HCT116 (cell line): ENCODE data around the gene TBC1D26. TPM values are rescaled to one million over a fixed set of nuclear protein-coding genes. Genes with fewer than 3 reads are reported as not detected.
"Not testable (repeated sequence)": the region's sequence is repeated elsewhere in the genome, so short reads cannot be mapped to it uniquely, and the experiment has no call there.

Experiments
- ATAC-seq: fragments of 200-7000 bp; cut with Tn5 transposase; 2 replicates; pipeline ENCODE4 v1.9.1; 2020; ENCODE audit warnings: mild to moderate bottlenecking, moderate library complexity
- BruUV-seq: library from RNA; stranded (reverse); fragments of 400-500 nt; replicated peaks from 2 replicates; lab custom pipeline; 2021; lab: Mats Ljungman, UMichigan
- CTCF ChIA-PET: fragments of 300-600 bp; sonication (Branson Sonifier 250); formaldehyde crosslinking; loops from one replicate; lab custom pipeline; 2021; ENCODE audit warnings: antibody characterized with exemption; lab: Charles Lee
- POLR2A ChIA-PET: fragments of 300-600, 350-600 bp; sonication (Branson Sonifier 250); formaldehyde crosslinking; loops from one replicate; lab custom pipeline; 2021; ENCODE audit warnings: antibody characterized with exemption; lab: Charles Lee
- RAD21 ChIA-PET, 2 experiments: fragments of 300-600 bp; sonication (Branson Sonifier 250); formaldehyde crosslinking; loops; one replicate each; lab custom pipeline; 2023; ENCODE audit warnings: low total read pairs in 2 of 2; ENCODE audit not compliant: uncharacterized antibody in 2 of 2, unreplicated experiment in 2 of 2, low non-redundant PET in 1 of 2; lab: Charles Lee
- DNase-seq: peaks from one replicate; pipeline ENCODE4 v3.0.0-alpha.2; 2010; ENCODE audit warnings: low read depth, low spot score
- H2AFZ ChIP-seq: fragments of 200-600 bp; shearing (Covaris generic), sonication (generic); 2 replicates; pipeline ENCODE4 v1.6.1; 2017; ENCODE audit warnings: low read depth, mixed run types, mixed read lengths, antibody characterized with exemption, low read length; ENCODE audit not compliant: poor library complexity, severe bottlenecking
- H3K27ac ChIP-seq: 2 replicates; pipeline ENCODE4 v1.5.1; 2012; ENCODE audit warnings: low read depth, low read length
- H3K27me3 ChIP-seq: fragments of 200-600 bp; sonication (generic); 2 replicates; pipeline ENCODE4 v1.6.1; 2016; ENCODE audit warnings: mixed run types, low read length, mixed read lengths; ENCODE audit not compliant: insufficient read depth
- H3K36me3 ChIP-seq, 2 experiments: fragments of 200-500 bp in 1 of 2; fragments of 200-600 bp in 1 of 2; sonication (Bioruptor generic) in 1 of 2; sonication (generic) in 1 of 2; 2 replicates each; pipeline versions ENCODE4 v1.5.1 to v1.6.1; 2014 to 2016; ENCODE audit warnings: low read length in 2 of 2, inconsistent platforms in 1 of 2, mixed read lengths in 1 of 2, mixed run types in 1 of 2; ENCODE audit not compliant: insufficient read depth in 2 of 2, control insufficient read depth in 1 of 2
- H3K4me1 ChIP-seq, 2 experiments: fragments of 200-600 bp in 1 of 2; sonication (generic) in 1 of 2; 2 replicates each; pipeline versions ENCODE4 v1.5.1 to v1.6.1; 2012 to 2017; ENCODE audit warnings: low read length in 2 of 2, inconsistent platforms in 1 of 2, mild to moderate bottlenecking in 1 of 2, mixed read lengths in 1 of 2, mixed run types in 1 of 2, moderate library complexity in 1 of 2; ENCODE audit not compliant: insufficient read depth in 2 of 2, control insufficient read depth in 1 of 2
- H3K4me2 ChIP-seq: fragments of 200-600 bp; sonication (generic); 2 replicates; pipeline ENCODE4 v1.6.1; 2017; ENCODE audit warnings: mixed run types, low read length, mixed read lengths
- H3K4me3 ChIP-seq, 2 experiments: fragments of 200-600 bp in 1 of 2; sonication (generic) in 1 of 2; replicated peaks in 1 of 2; 2 replicates each; pipeline ENCODE4 v1.5.1; 2011 to 2016; ENCODE audit warnings: low read length in 2 of 2, control low read depth in 1 of 2, low read depth in 1 of 2, mild to moderate bottlenecking in 1 of 2, mixed read lengths in 1 of 2, mixed run types in 1 of 2
- H3K79me2 ChIP-seq: fragments of 200-600 bp; sonication (generic); 2 replicates; pipeline ENCODE4 v1.6.1; 2017; ENCODE audit warnings: mild to moderate bottlenecking, mixed run types, low read length, moderate library complexity, mixed read lengths; ENCODE audit not compliant: insufficient read depth
- H3K9ac ChIP-seq: fragments of 200-600 bp; sonication (generic); 2 replicates; pipeline ENCODE4 v1.6.1; 2016; ENCODE audit warnings: low read length, mixed read lengths
- H3K9me2 ChIP-seq: fragments of 200-600 bp; sonication (generic), shearing (Covaris generic); 2 replicates; pipeline ENCODE4 v1.6.1; 2017; ENCODE audit warnings: mixed run types, mild to moderate bottlenecking, moderate library complexity; ENCODE audit not compliant: insufficient read depth
- H3K9me3 ChIP-seq, 2 experiments: fragments of 200-500 bp in 1 of 2; fragments of 200-600 bp in 1 of 2; sonication (Bioruptor generic) in 1 of 2; sonication (generic) in 1 of 2; 2 replicates each; pipeline ENCODE4 v1.6.1; 2014 to 2017; ENCODE audit warnings: low read length in 2 of 2, mixed read lengths in 2 of 2, inconsistent platforms in 1 of 2, low read depth in 1 of 2, mild to moderate bottlenecking in 1 of 2, mixed run types in 1 of 2, moderate library complexity in 1 of 2; ENCODE audit not compliant: control insufficient read depth in 1 of 2, insufficient read depth in 1 of 2
- H4K20me1 ChIP-seq: fragments of 200-600 bp; sonication (generic), shearing (Covaris generic); 2 replicates; pipeline ENCODE4 v1.6.1; 2017; ENCODE audit warnings: mixed run types, mild to moderate bottlenecking, moderate library complexity; ENCODE audit not compliant: insufficient read depth
- CBX3 ChIP-seq: IDR thresholded peaks from 2 replicates; pipeline ENCODE4 v1.6.1; 2012; ENCODE audit warnings: low read depth
- MAX ChIP-seq: IDR thresholded peaks from 2 replicates; pipeline ENCODE4 v1.6.1; 2012
- POLR2A ChIP-seq: IDR thresholded peaks from 2 replicates; pipeline ENCODE4 v1.7.0; 2011; ENCODE audit warnings: borderline replicate concordance; ENCODE audit not compliant: insufficient read depth, insufficient read length; ENCODE audit errors: extremely low read depth
- POLR2AphosphoS5 ChIP-seq: IDR thresholded peaks from 2 replicates; pipeline ENCODE4 v1.6.1; 2011; ENCODE audit warnings: mild to moderate bottlenecking, low read depth, low read length, moderate library complexity
- RAD21 ChIP-seq: IDR thresholded peaks from 2 replicates; pipeline ENCODE4 v1.6.1; 2012; ENCODE audit warnings: low read depth, mild to moderate bottlenecking
- TCF7L2 ChIP-seq: IDR thresholded peaks from 2 replicates; pipeline ENCODE4 v1.7.0; 2011; ENCODE audit warnings: borderline replicate concordance, inconsistent platforms; ENCODE audit not compliant: insufficient read depth, insufficient read length; ENCODE audit errors: extremely low read depth
- intact Hi-C: fragments of 100-400 bp; cut with micrococcal nuclease; formaldehyde crosslinking; loops from 2 replicates; pipeline ENCODE4 v1.10.0; 2022
- total RNA-seq: library from RNA; stranded (reverse); gene quantifications from one replicate; pipeline ENCODE4 v1.2.1, GENCODE V29; 2021; ENCODE audit not compliant: unreplicated experiment
- TF ChIP-seq, protein P1 (sequence below): IDR thresholded peaks from 2 replicates; pipeline ENCODE4 v1.6.1; 2011; ENCODE audit warnings: mild to moderate bottlenecking, low read length, moderate library complexity; ENCODE audit not compliant: insufficient replicate concordance; ENCODE audit errors: extremely low read depth

The TBC1D26 gene
- total RNA-seq, 1 experiment from 2014 or later = 1.1 TPM

DNA sequence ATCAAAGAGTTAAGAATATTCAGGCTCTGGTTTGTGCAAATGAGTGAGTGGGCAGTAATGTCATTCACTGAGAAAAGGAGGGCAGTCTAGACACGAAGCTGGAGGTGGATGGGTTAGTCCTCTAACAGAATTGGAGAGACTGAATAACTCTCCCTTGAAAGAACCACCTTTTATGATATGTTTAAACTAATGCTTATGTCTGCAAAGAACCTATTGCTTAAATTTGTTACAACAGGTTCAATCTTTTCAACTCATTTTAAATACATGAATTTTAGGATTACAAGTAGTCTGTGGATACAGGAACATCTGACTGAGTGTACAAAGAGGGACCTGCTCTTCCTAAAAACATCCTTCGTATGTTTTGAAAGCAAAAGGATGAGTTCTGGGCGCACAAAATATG is 33.1 kb upstream of the TBC1D26 start:
- H3K4me1 ChIP-seq, H3K27ac ChIP-seq, H3K27me3 ChIP-seq, H3K79me2 ChIP-seq, intact Hi-C loops, RAD21 ChIA-PET, H4K20me1 ChIP-seq, H3K9me2 ChIP-seq, DNase-seq, CTCF ChIA-PET, ATAC-seq, POLR2A ChIA-PET, H3K9me3 ChIP-seq, H3K36me3 ChIP-seq: not testable (repeated sequence)
- Histone ChIP-seq H3K4me2 (peak overlapping the region; percentile 73), H3K4me3 (peak overlapping the region; percentile 49 to 66), H3K9ac (peak overlapping the region; percentile 61), H2AFZ (peak overlapping the region; percentile 81)
- TF ChIP-seq RAD21 = 0 out of 2 replicates have a peak, but pooled peaks have one; percentile 7
- TSS peak; percentile 89 for BruUV-seq

DNA sequence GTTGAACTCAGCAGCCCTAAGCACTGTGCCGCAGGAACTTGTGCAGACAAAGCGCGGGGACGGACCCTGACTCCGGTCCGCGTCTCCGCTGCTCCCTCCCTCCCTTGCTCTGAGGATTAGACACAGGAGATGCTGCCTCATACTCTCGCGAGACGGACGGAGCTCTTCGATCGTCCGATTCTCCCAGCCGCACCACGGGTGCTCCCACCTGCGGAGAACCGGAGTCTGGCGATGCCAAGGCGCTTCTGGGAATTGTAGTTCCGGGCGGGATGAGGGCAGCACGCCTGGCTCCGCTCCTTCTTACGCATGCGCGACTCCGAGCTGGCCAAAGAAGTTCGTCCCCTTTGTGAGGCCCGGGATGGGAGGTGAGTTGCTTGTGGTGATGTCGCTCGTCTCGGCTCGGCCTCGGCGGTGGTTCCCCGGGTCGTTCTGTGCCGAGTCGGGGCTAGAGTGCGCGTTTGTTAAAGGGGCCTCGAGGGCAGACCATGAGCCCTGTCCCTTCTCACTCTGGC is 32.6 kb upstream of the TBC1D26 start, which contains the start of gene ZNF286A:
Gene ZNF286A, plus strand, starts transcription at position 340 of the 512 bp plus-strand sequence. CDS start 578 bp downstream, outside the sequence.
- BruUV-seq, H3K27ac ChIP-seq, CTCF ChIA-PET, H3K36me3 ChIP-seq, H3K9me3 ChIP-seq, H4K20me1 ChIP-seq, H3K9me2 ChIP-seq, POLR2A ChIA-PET, RAD21 ChIA-PET, H3K27me3 ChIP-seq, intact Hi-C loops, H3K4me1 ChIP-seq, H3K79me2 ChIP-seq: not testable (repeated sequence)
- peak within 1 kb of the TSS; percentile 81 for H2AFZ ChIP-seq
- TF ChIP-seq CBX3 (peak; percentile 52; the same call in 1 of the 2 replicates), TCF7L2 (peak; percentile 59), POLR2AphosphoS5 (peak; percentile 75), MAX (peak; percentile 77), POLR2A (peak; percentile 75)
- TF ChIP-seq, protein P1, sequence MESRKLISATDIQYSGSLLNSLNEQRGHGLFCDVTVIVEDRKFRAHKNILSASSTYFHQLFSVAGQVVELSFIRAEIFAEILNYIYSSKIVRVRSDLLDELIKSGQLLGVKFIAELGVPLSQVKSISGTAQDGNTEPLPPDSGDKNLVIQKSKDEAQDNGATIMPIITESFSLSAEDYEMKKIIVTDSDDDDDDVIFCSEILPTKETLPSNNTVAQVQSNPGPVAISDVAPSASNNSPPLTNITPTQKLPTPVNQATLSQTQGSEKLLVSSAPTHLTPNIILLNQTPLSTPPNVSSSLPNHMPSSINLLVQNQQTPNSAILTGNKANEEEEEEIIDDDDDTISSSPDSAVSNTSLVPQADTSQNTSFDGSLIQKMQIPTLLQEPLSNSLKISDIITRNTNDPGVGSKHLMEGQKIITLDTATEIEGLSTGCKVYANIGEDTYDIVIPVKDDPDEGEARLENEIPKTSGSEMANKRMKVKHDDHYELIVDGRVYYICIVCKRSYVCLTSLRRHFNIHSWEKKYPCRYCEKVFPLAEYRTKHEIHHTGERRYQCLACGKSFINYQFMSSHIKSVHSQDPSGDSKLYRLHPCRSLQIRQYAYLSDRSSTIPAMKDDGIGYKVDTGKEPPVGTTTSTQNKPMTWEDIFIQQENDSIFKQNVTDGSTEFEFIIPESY = peak; percentile 94
- peak; percentile 99 for DNase-seq
- peak within 1 kb of the TSS; percentile 73 for H3K4me2 ChIP-seq
- peak; percentile 99 for ATAC-seq
- H3K4me3 ChIP-seq = peak within 1 kb of the TSS; percentile 49 to 66
- H3K9ac ChIP-seq = peak within 1 kb of the TSS; percentile 66

DNA sequence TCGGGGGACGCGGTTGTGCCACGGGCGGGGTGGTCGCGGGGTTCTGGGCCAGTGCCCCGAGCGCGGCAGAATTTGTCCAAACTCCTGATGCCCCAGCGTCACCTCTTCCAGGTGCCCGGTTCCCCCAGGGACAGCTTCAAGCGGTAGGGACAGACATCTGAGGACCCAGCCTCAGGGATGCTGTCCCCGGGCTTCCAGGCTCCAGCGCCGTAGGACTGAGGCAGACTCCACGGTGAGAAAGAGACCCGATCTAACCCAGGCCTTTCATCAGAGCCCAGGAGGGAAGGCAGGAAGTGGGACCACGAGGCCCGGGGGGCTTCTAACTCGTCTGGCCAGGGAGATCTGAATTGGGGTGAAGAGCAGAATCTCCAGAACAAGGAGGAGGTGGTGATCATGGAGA is 32.1 kb upstream of the TBC1D26 start:
- ATAC-seq = peak; percentile 16
- H3K4me1 ChIP-seq, H3K79me2 ChIP-seq, H3K9me2 ChIP-seq, POLR2A ChIA-PET, H2AFZ ChIP-seq, H4K20me1 ChIP-seq, DNase-seq, H3K9me3 ChIP-seq, intact Hi-C loops, H3K36me3 ChIP-seq, H3K27ac ChIP-seq, CTCF ChIA-PET, RAD21 ChIA-PET, H3K27me3 ChIP-seq: not testable (repeated sequence)
- H3K9ac ChIP-seq = peak overlapping the region; percentile 66
- peak overlapping the region; percentile 73 for H3K4me2 ChIP-seq
- TSS peak; percentile 89 for BruUV-seq
- H3K4me3 ChIP-seq = peak overlapping the region; percentile 49 to 66
